C4-2B (cell line): ENCODE results near the gene LIM2.

ENCODE experiments used
- CTCF ChIP-seq: fragments of 450-650 bp; conservative IDR thresholded peaks from 2 replicates; pipeline ENCODE4 v1.5.1; 2017; ENCODE audit warnings: mild to moderate bottlenecking
- ZFX ChIP-seq: fragments of 450-650 bp; IDR thresholded peaks from 2 replicates; pipeline ENCODE4 v1.6.1; 2017

- TF ChIP-seq CTCF (peak; percentile 82), ZFX (no peak)
These were observed 10.4 kb upstream of the LIM2 start for GRCh38 chr19:51398096-51398704.
